Breast epithelium (tissue), 3 donors: ENCODE data around the gene SH3BP5.

Experiments used
- POLR2A ChIP-seq: fragments of 450-650 bp; IDR thresholded peaks from one replicate; pipeline ENCODE4 v1.6.1; 2016; ENCODE audit warnings: antibody characterized with exemption, mild to moderate bottlenecking, moderate library complexity
- POLR2AphosphoS5 ChIP-seq, 3 donors: sonication (generic); formaldehyde crosslinking; IDR thresholded peaks; one replicate each; pipeline ENCODE4 v1.6.1; 2017; ENCODE audit warnings: antibody characterized with exemption in 3 of 3
- TF ChIP-seq, protein P1 (sequence below), 3 donors: fragments of 450-650 bp; IDR thresholded peaks; one replicate each; pipeline ENCODE4 v1.5.1; 2016 to 2017; ENCODE audit warnings: antibody characterized with exemption in 3 of 3, mild to moderate bottlenecking in 3 of 3, moderate library complexity in 3 of 3

GRCh38 chr3:15261274-15261673 lies 71.1 kb downstream of the SH3BP5 start:
- TF ChIP-seq POLR2AphosphoS5 (IDR thresholded peaks at IDR 0.05) = no peak
- TF ChIP-seq, protein P1, sequence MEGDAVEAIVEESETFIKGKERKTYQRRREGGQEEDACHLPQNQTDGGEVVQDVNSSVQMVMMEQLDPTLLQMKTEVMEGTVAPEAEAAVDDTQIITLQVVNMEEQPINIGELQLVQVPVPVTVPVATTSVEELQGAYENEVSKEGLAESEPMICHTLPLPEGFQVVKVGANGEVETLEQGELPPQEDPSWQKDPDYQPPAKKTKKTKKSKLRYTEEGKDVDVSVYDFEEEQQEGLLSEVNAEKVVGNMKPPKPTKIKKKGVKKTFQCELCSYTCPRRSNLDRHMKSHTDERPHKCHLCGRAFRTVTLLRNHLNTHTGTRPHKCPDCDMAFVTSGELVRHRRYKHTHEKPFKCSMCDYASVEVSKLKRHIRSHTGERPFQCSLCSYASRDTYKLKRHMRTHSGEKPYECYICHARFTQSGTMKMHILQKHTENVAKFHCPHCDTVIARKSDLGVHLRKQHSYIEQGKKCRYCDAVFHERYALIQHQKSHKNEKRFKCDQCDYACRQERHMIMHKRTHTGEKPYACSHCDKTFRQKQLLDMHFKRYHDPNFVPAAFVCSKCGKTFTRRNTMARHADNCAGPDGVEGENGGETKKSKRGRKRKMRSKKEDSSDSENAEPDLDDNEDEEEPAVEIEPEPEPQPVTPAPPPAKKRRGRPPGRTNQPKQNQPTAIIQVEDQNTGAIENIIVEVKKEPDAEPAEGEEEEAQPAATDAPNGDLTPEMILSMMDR (IDR thresholded peaks at IDR 0.05) = no peak
- TF ChIP-seq POLR2A = no peak
